Muscle layer of duodenum (tissue), 2 donors: ENCODE data around the gene FAM227A.
"Not testable (repeated sequence)": the region's sequence is repeated elsewhere in the genome, so short reads cannot be mapped to it uniquely, and the experiment has no call there.

Source experiments
- H3K27ac ChIP-seq: one replicate; pipeline ENCODE4 v1.7.0; 2013; ENCODE audit warnings: mild to moderate bottlenecking, low read length
- H3K27me3 ChIP-seq: one replicate; pipeline ENCODE4 v1.7.0; 2013; ENCODE audit warnings: low read depth, mild to moderate bottlenecking, control low read depth, low read length
- H3K36me3 ChIP-seq, 2 donors: one replicate each; pipeline ENCODE4 v1.7.0; 2013; ENCODE audit warnings: low read length in 2 of 2, control low read depth in 1 of 2, mild to moderate bottlenecking in 1 of 2; ENCODE audit not compliant: insufficient read depth in 2 of 2, control insufficient read depth in 1 of 2
- H3K4me1 ChIP-seq, 2 donors: one replicate each; pipeline ENCODE4 v1.7.0; 2013; ENCODE audit warnings: low read length in 2 of 2, mild to moderate bottlenecking in 2 of 2, control low read depth in 1 of 2, moderate library complexity in 1 of 2; ENCODE audit not compliant: insufficient read depth in 2 of 2, control insufficient read depth in 1 of 2
- H3K4me3 ChIP-seq, 2 donors: one replicate each; pipeline ENCODE4 v1.7.0; 2013; ENCODE audit warnings: low read length in 2 of 2, low read depth in 1 of 2, mild to moderate bottlenecking in 1 of 2
- H3K9me3 ChIP-seq, 2 donors: one replicate each; pipeline ENCODE4 v1.7.0; 2013; ENCODE audit warnings: low read length in 2 of 2, control low read depth in 1 of 2, mild to moderate bottlenecking in 1 of 2; ENCODE audit not compliant: control insufficient read depth in 1 of 2
- donor health status: healthy.

Gene FAM227A

DNA sequence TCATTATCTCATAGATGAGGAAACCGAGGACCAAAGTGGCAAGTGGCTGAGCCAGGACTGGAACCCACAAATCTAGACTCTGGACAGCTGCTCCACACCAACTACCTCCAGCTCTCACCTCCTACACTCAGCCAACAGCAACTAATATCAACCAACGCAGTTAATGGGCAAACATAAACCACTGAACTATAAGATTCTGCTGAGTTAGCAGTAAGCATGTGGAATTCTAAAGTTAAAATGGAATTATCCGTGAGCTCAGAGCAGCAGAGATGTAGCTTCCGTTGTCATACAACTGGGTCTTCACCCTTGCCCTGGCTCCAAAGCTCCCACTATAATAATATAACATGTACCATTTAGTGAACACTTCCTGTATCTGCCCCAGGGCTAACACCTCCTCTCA is 27.1 kb downstream of the FAM227A start:
- Histone ChIP-seq H3K4me1 (no peaks in the 10 kb centered on the region), H3K4me3 (no peak overlapping the region), H3K27ac (no peak overlapping the region), H3K36me3 (peaks cover 0 to 9% of the 10 kb centered on the region in 2 donors), H3K27me3 (no peaks in the 10 kb centered on the region), H3K9me3 (no peaks in the 10 kb centered on the region)

DNA sequence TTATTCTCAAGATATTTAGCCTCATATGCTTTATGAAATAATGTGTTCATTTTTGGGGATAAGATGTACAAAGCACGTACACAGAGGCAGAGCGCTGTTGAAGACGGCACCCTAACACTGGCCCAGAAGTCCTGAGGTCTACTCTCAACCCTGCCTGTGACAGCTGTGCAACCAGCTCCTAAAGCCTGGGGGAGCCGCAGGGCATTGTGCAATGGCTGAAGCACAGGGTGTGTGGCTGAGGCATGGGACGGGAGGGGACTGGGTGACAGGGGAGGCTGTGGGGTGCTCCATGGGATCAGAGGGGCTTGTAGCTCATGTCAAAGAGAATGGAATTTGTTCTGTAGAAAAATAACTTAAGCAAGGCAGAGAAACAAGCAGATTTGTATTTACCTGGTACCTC is 27.7 kb downstream of the FAM227A start:
- peaks cover 0 to 9% of the 10 kb centered on the region in 2 donors for H3K36me3 ChIP-seq
- H3K27ac ChIP-seq = no peak overlapping the region
- H3K9me3 ChIP-seq = no peaks in the 10 kb centered on the region
- no peaks in the 10 kb centered on the region for H3K27me3 ChIP-seq
- no peaks in the 10 kb centered on the region for H3K4me1 ChIP-seq
- H3K4me3 ChIP-seq = no peak overlapping the region

DNA sequence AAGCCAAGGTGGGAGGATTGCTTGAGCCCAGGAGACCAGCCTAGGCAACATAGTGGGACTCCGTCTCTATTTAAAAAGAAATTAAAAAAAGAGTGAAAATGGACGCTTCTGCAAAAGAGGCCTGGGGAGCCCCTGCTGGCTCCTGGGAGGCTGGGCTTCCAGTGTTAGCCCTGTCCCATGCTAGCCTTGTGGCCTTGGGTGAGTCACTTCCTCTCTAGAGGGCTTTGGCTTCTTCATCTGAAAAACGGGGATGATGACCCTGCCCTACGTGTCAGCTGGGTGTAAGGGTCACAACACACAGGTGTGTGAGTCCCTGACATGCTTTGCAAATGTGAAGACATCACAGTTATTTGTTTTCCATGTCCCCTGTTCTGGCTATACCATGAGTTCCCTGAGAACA is 32.8 kb downstream of the FAM227A start:
- H3K4me1 ChIP-seq = no peaks in the 10 kb centered on the region
- peaks cover 0 to 3% of the 10 kb centered on the region in 2 donors for H3K9me3 ChIP-seq
- H3K36me3 ChIP-seq = peaks cover 0 to under 1% of the 10 kb centered on the region in 2 donors
- H3K27ac ChIP-seq = no peak overlapping the region
- no peak overlapping the region for H3K4me3 ChIP-seq
- H3K27me3 ChIP-seq = no peaks in the 10 kb centered on the region

DNA sequence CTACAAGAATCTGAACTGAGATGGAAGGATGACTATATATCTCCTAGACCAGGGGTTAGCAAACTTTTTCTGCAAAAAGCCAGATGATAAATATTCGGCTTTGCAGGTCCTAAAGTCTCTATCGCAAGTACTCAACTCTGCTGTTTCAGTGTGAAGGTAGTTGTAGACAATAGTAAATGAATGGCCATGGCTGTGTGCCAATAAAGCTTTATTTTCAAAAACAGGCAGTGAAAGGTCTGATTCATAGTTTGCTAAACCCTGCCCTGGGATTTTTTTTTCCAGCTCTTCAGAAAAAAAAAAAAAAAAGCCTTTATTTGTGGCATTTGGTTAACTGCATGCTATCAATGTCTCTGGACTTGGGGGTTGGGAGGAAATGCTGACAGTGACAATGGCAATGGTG is 37.5 kb downstream of the FAM227A start:
- H3K4me3 ChIP-seq = no peak overlapping the region
- peaks cover 0 to 4% of the 10 kb centered on the region in 2 donors for H3K36me3 ChIP-seq
- H3K9me3 ChIP-seq = peaks cover 0 to 5% of the 10 kb centered on the region in 2 donors
- no peaks in the 10 kb centered on the region for H3K27me3 ChIP-seq
- H3K27ac ChIP-seq = no peak overlapping the region
- H3K4me1 ChIP-seq = no peaks in the 10 kb centered on the region

DNA sequence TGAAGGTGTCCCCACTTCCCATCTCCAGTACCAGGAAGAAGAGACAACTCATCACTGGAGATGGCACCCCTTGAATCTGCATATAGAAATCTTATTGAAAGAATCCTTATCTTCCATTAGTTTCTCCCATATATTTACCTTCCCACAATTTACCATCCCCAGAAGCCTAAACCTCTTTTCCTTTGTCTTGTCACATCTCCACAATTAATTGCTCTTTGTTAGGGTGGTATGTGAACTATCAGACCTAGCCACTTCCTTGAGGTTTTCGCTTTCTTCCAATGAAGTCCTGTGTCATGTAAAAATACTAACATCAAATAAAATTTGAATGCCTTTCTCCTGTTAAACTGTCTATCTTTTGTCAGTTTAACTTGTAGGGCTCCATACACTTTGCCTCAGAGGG is 37.9 kb downstream of the FAM227A start:
- Histone ChIP-seq H3K4me3 (no peak overlapping the region), H3K4me1 (no peaks in the 10 kb centered on the region), H3K27ac (no peak overlapping the region), H3K36me3 (peaks cover 0 to 4% of the 10 kb centered on the region in 2 donors), H3K9me3 (peaks cover 0 to 5% of the 10 kb centered on the region in 2 donors), H3K27me3 (no peaks in the 10 kb centered on the region)

DNA sequence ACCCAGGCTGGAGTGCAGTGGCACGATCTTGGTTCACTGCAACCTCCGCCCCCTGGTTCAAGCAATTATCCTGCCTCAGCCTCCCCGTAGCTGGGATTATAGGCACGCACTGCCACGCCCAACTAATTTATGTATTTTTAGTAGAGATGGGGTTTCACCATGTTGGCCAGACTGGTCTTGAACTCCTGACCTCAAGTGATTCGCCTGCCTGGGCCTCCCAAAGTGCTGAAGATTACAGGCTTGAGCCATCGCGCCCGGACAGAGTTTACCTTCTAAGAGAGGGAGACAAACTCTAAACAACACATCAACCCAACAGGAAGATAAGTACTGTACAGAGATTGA is 41.2 kb downstream of the FAM227A start:
- H3K27me3 ChIP-seq, H3K4me1 ChIP-seq, H3K4me3 ChIP-seq, H3K36me3 ChIP-seq, H3K9me3 ChIP-seq: not testable (repeated sequence)
- H3K27ac ChIP-seq = peak overlapping the region; percentile 23

DNA sequence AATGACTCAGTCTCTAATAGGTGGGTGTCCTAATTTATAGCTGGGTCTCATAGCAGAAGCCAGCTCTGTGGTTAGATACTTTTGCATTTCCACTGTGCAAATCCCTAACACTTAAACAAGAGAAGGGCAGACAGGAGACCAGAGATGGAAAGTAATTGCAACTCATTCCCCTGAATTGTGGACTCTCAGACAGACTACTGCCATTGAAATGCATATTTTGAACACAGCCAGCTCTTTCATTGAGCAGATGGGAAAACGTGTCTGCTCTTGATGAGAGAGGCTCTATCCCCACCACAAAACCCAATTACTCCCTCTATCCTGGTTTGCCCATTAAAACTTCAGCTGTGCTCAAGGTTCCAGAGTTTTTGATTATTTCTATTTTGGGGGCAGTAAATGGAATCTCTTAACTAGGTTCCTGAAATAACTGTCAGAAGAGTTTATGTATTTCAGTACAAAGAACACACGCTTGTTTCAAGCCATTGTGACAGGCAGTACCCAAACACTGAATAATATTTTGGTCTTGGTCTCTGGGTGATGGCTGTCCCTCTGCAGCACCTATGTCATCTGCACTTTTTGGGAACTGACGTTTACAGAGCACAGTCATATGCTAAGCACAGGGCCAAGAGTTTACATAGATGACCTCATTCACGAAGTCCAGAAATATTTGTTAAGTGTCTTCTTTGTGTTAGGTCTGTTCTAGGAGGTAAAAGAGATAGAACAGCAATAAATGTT is 41.7 kb downstream of the FAM227A start:
- Histone ChIP-seq H3K4me1 (no peaks in the 10 kb centered on the region), H3K27me3 (no peaks in the 10 kb centered on the region), H3K4me3 (no peak overlapping the region), H3K9me3 (peaks cover 0 to 5% of the 10 kb centered on the region in 2 donors), H3K36me3 (peaks cover 0 to 4% of the 10 kb centered on the region in 2 donors), H3K27ac (peak overlapping the region; percentile 33)

DNA sequence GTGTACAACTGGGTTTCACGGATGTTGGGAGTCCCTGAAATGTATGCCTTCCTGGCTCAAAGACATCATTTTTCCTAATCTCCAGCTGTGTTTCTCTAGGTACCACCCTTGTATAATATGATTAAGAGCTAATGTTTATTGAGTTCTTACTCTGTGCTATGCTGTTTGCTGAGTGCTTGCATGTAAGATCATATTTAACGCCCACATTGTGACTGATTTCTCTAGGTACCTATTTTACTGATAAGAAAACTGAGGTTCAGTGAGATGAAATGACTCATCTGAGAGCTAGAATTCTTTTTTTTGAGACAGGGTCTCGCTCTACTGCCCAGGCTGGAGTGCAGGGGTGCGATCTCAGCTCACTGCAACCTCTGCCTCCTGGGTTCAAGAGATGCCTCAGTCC is 42.6 kb downstream of the FAM227A start:
- Histone ChIP-seq H3K4me3 (no peak overlapping the region), H3K4me1 (no peaks in the 10 kb centered on the region), H3K9me3 (peaks cover 0 to 4% of the 10 kb centered on the region in 2 donors), H3K27me3 (no peaks in the 10 kb centered on the region), H3K36me3 (peaks cover 0 to 4% of the 10 kb centered on the region in 2 donors), H3K27ac (no peak overlapping the region)

DNA sequence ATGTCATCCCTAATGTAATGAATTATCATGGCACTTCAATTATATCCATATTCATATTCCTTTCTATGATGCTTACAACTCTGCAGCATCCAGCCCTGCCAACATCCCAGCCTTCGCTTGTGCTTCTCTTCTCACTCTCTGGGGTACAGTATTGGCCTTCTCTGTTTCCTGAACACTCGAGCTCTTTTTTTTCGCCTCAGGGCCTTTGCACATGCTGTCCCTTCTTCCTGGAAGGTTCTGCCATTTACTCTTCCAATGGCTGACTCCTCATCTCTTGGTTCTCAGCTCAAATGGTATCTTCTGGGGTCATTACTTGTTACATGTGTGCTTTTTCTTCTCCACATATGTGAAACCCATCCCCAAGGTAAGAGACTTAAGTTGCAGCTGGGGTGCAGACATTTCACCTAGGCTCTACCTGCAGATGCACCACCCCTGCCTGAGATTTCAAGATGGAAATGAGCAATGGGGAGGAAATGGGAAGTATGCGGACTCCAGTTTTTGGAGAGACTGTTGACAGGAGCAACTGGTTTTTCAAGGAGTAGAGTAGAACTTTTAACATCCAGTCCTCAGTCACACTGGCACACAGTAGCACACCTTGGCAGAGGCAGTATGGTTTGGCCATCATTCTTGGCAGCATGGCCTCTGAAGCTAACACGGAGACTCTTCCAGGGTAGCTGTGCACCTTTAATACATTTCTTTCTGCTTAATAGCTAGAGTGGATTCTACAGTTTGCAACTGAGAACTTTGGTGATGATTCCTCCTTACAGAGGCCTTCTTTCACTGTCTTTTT is 43.8 kb downstream of the FAM227A start:
- no peak overlapping the region for H3K4me3 ChIP-seq
- H3K9me3 ChIP-seq = no peaks in the 10 kb centered on the region
- no peaks in the 10 kb centered on the region for H3K4me1 ChIP-seq
- no peaks in the 10 kb centered on the region for H3K36me3 ChIP-seq
- H3K27me3 ChIP-seq = no peaks in the 10 kb centered on the region
- no peak overlapping the region for H3K27ac ChIP-seq

DNA sequence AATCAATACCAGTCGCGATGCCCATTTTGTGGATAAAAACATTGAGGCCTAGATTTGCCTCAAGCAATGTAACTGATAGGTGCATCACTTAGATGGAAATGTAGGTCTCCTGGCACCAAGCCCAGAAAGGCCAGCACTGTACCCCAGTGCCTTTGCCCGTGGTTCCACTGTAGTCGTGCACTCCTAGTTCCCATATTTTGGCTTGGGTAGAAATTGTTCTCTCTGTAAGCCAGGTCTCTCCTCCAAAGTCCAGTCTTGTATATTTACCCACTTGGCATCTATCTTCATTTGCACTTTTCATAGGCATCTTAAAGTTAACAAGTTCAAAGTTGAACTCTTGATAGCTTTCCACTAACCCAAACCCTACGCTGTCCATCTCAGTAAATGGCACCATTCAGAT is 44.6 kb downstream of the FAM227A start:
- Histone ChIP-seq H3K36me3 (no peaks in the 10 kb centered on the region), H3K4me1 (no peaks in the 10 kb centered on the region), H3K27me3 (no peaks in the 10 kb centered on the region), H3K27ac (no peak overlapping the region), H3K9me3 (no peaks in the 10 kb centered on the region), H3K4me3 (no peak overlapping the region)

DNA sequence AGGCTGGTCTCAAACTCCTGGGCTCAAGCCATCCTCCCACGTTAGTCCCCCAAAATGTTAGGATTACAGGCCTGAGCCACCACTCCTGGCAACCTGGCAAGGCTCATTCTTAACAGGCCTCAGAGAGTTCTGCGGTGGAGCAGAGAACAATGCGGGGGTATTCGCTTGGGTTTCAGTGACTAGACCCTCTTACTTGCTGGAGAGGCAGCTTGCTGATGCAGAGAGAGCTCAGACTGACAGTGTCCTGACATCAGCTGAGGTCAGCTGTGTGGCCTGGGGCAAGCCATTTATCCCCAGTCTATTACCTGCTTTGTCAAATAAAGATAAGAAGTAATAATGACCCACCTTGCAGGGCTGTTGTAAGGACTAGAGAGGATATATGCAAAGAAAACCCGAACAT is 46.0 kb downstream of the FAM227A start:
- Histone ChIP-seq H3K27ac (no peak overlapping the region), H3K4me3 (no peak overlapping the region), H3K9me3 (no peaks in the 10 kb centered on the region), H3K4me1 (no peaks in the 10 kb centered on the region), H3K27me3 (no peaks in the 10 kb centered on the region), H3K36me3 (no peaks in the 10 kb centered on the region)
